Measurements from ENCODE around the gene LSM11.

The LSM11 gene

DNA sequence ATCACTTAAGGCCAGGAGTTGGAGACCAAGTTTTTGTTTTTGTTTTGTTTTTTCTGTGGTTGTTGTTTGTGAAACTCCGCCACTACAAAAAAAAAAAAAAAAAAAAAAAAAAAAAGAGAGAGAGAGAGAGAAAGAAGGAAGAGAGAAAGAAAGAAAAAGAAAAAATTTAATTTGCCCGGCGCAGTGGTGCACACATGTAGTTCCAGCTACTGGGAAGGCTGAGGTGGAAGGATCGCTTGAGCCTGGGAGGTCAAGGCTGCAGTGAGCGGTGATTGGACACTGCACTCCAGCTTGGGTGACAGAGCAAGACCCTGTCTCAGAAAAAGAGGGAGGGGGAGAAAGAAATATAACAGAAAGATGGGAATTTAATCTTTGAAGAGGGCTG is 11.4 kb upstream of the LSM11 start:
- H3K27ac ChIP-seq (ENCODE audit: low read length) = no peak overlapping the region
- no peaks in the 10 kb centered on the region for H3F3A ChIP-seq (ENCODE audit: insufficient read depth, low read length)
- H4K20me1 ChIP-seq (ENCODE audit: insufficient read depth, low read length) = no peaks in the 10 kb centered on the region
- no peaks in the 10 kb centered on the region for H3K9me2 ChIP-seq (replicated peaks; ENCODE audit: insufficient read depth, low read length)
- peak overlapping the region; percentile 77 for H3K4me3 ChIP-seq (ENCODE audit: low read length)
- H2AFZ ChIP-seq (ENCODE audit: low read length) = no peak overlapping the region
- peak overlapping the region; percentile 91 for H3K4me2 ChIP-seq (ENCODE audit: low read depth, low read length)
- H3K4me1 ChIP-seq (ENCODE audit: low read length) = peaks cover 15% of the 10 kb centered on the region
- no peak for DNase-seq
- H3K27me3 ChIP-seq (replicated peaks; ENCODE audit: insufficient read depth, low read length) = no peaks in the 10 kb centered on the region
- H3K79me2 ChIP-seq (ENCODE audit: low read length) = no peaks in the 10 kb centered on the region
- H3K9ac ChIP-seq (ENCODE audit: low read length) = peak overlapping the region; percentile 16; the same call in 1 of the 2 replicates
- H3K9me3 ChIP-seq (replicated peaks; ENCODE audit: insufficient read depth, low read length) = no peaks in the 10 kb centered on the region
- H3K36me3 ChIP-seq (replicated peaks; ENCODE audit: insufficient read depth, low read length) = no peaks in the 10 kb centered on the region
- TF ChIP-seq EZH2phosphoT487 (IDR thresholded peaks at IDR 0.05; ENCODE audit: low read length) = no peak
- TF ChIP-seq, protein P1, sequence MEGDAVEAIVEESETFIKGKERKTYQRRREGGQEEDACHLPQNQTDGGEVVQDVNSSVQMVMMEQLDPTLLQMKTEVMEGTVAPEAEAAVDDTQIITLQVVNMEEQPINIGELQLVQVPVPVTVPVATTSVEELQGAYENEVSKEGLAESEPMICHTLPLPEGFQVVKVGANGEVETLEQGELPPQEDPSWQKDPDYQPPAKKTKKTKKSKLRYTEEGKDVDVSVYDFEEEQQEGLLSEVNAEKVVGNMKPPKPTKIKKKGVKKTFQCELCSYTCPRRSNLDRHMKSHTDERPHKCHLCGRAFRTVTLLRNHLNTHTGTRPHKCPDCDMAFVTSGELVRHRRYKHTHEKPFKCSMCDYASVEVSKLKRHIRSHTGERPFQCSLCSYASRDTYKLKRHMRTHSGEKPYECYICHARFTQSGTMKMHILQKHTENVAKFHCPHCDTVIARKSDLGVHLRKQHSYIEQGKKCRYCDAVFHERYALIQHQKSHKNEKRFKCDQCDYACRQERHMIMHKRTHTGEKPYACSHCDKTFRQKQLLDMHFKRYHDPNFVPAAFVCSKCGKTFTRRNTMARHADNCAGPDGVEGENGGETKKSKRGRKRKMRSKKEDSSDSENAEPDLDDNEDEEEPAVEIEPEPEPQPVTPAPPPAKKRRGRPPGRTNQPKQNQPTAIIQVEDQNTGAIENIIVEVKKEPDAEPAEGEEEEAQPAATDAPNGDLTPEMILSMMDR (IDR thresholded peaks at IDR 0.05; ENCODE audit: low read length) = no peak
- TF ChIP-seq EZH2 (optimal IDR thresholded peaks at IDR 0.05; ENCODE audit: low read depth, low read length) = no peak

DNA sequence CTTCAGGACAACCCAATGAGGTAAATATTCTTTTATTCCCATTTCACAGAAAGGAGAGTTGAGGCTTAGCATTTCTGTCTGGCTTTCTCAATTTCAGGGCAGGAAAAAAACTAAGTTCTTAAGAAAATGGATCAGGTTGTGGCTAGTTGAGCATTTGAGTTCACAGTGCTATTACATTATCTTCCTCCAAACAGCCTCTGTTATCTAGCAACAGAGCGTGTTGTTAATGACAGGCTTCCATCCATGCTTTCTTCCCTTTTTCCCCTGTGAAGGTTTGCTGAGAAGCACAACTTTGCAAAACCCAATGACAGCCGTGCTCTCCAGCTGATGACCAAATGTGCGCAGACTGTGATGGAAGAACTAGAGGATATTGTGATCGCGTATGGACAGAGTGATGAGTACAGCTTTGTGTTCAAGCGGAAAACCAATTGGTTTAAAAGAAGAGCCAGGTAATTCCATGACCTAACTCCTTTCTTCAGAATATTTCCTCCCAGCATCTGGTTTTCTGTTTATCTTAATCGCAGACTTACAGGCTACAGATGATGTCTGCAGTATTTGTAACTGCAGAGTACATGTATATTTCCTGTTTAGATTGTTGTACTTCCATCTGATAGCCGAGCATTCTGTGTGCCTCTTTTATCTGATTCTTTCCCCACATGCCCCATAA is 10.8 kb upstream of the LSM11 start:
- H3K4me3 ChIP-seq (ENCODE audit: low read length) = no peak overlapping the region
- TF ChIP-seq EZH2phosphoT487 (IDR thresholded peaks at IDR 0.05; ENCODE audit: low read length) = no peak
- TF ChIP-seq, protein P1 (IDR thresholded peaks at IDR 0.05; ENCODE audit: low read length) = no peak
- no peak for TF ChIP-seq EZH2 (optimal IDR thresholded peaks at IDR 0.05; ENCODE audit: low read depth, low read length)
- no peak overlapping the region for H3K9ac ChIP-seq (ENCODE audit: low read length)
- H3K36me3 ChIP-seq (replicated peaks; ENCODE audit: insufficient read depth, low read length) = no peaks in the 10 kb centered on the region; the same call in 1 of the 2 replicates
- no peak for DNase-seq
- H3K4me1 ChIP-seq (ENCODE audit: low read length) = peaks cover 15% of the 10 kb centered on the region
- H2AFZ ChIP-seq (ENCODE audit: low read length) = no peak overlapping the region
- no peaks in the 10 kb centered on the region for H3K27me3 ChIP-seq (replicated peaks; ENCODE audit: insufficient read depth, low read length)
- H3K4me2 ChIP-seq (ENCODE audit: low read depth, low read length) = no peak overlapping the region
- H4K20me1 ChIP-seq (ENCODE audit: insufficient read depth, low read length) = no peaks in the 10 kb centered on the region
- no peaks in the 10 kb centered on the region for H3K9me2 ChIP-seq (replicated peaks; ENCODE audit: insufficient read depth, low read length)
- no peaks in the 10 kb centered on the region for H3F3A ChIP-seq (ENCODE audit: insufficient read depth, low read length)
- no peaks in the 10 kb centered on the region for H3K79me2 ChIP-seq (ENCODE audit: low read length)
- H3K27ac ChIP-seq (ENCODE audit: low read length) = no peak overlapping the region
- H3K9me3 ChIP-seq (replicated peaks; ENCODE audit: insufficient read depth, low read length) = no peaks in the 10 kb centered on the region

DNA sequence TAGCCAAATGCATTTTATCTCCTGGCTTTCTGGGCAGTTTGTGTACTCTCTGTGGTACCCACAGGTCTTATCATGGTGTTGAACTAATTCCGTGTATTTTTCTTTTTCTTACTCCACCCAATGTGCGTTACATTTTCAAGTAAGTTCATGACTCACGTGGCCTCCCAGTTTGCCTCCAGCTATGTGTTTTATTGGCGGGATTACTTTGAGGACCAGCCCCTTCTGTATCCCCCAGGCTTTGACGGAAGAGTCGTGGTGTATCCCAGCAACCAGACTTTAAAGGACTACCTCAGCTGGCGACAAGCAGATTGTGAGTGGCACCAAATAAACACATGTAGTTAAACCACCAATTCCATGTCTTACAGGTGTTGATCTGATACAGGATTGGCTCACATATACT is 9.1 kb upstream of the LSM11 start:
- Histone ChIP-seq H3F3A (ENCODE audit: insufficient read depth, low read length) (no peaks in the 10 kb centered on the region), H3K9ac (ENCODE audit: low read length) (no peak overlapping the region), H3K4me1 (ENCODE audit: low read length) (peaks cover 12% of the 10 kb centered on the region), H3K27me3 (replicated peaks; ENCODE audit: insufficient read depth, low read length) (no peaks in the 10 kb centered on the region), H3K27ac (ENCODE audit: low read length) (no peak overlapping the region), H3K79me2 (ENCODE audit: low read length) (no peaks in the 10 kb centered on the region), H3K36me3 (replicated peaks; ENCODE audit: insufficient read depth, low read length) (no peaks in the 10 kb centered on the region; the same call in 1 of the 2 replicates), H3K4me3 (ENCODE audit: low read length) (no peak overlapping the region), H4K20me1 (ENCODE audit: insufficient read depth, low read length) (no peaks in the 10 kb centered on the region), H3K4me2 (ENCODE audit: low read depth, low read length) (no peak overlapping the region), H3K9me2 (replicated peaks; ENCODE audit: insufficient read depth, low read length) (no peaks in the 10 kb centered on the region), H2AFZ (ENCODE audit: low read length) (no peak overlapping the region), H3K9me3 (replicated peaks; ENCODE audit: insufficient read depth, low read length) (no peaks in the 10 kb centered on the region)
- DNase-seq = no peak
- TF ChIP-seq EZH2 (optimal IDR thresholded peaks at IDR 0.05; ENCODE audit: low read depth, low read length) (no peak), EZH2phosphoT487 (IDR thresholded peaks at IDR 0.05; ENCODE audit: low read length) (no peak)
- TF ChIP-seq, protein P1 (IDR thresholded peaks at IDR 0.05; ENCODE audit: low read length) = no peak
